HFFc6 (cell line): ENCODE measurements around the gene ZC3HAV1. TPM values are rescaled to one million over a fixed set of nuclear protein-coding genes. Genes with fewer than 3 reads are reported as not detected.

Experiments
- DNase-seq: peaks from one replicate; pipeline ENCODE4 v3.0.0-alpha.2; 2018
- H3K27ac Mint-ChIP-seq: 2 replicates; pipeline ENCODE4 v1.8.0; 2020; ENCODE audit warnings: mild to moderate bottlenecking, mixed read lengths
- H3K27me3 Mint-ChIP-seq: 2 replicates; pipeline ENCODE4 v1.8.0; 2021; ENCODE audit warnings: mild to moderate bottlenecking, moderate library complexity, mixed read lengths; ENCODE audit not compliant: insufficient read depth
- H3K36me3 Mint-ChIP-seq: 2 replicates; pipeline ENCODE4 v1.8.0; 2021; ENCODE audit warnings: low read depth, mixed read lengths
- H3K4me1 Mint-ChIP-seq: 2 replicates; pipeline ENCODE4 v1.8.0; 2020; ENCODE audit warnings: low read depth, mixed read lengths
- H3K4me3 Mint-ChIP-seq: 2 replicates; pipeline ENCODE4 v1.8.0; 2020; ENCODE audit warnings: mild to moderate bottlenecking, moderate library complexity, mixed read lengths
- H3K9me3 Mint-ChIP-seq: 2 replicates; pipeline ENCODE4 v1.8.0; 2020; ENCODE audit warnings: mild to moderate bottlenecking, mixed read lengths
- CTCF ChIP-seq: fragments of 200-600 bp; sonication (generic); IDR thresholded peaks from 2 replicates; pipeline ENCODE4 v1.5.0; 2021; ENCODE audit warnings: antibody characterized with exemption, mild to moderate bottlenecking
- total RNA-seq, 6 experiments: library from RNA; stranded (reverse); fragmentation: NEBNext Ultra II Directional; extraction: Animal tissue kit (Norgen Biotek cat#: 25700); gene quantifications; 2 replicates in 1 of 6; 3 replicates in 5 of 6; pipeline ENCODE4 v1.2.3, GENCODE V29; 2021

The ZC3HAV1 gene
- total RNA-seq, 6 experiments from 2014 or later = 29.4 to 36.1 (median 33.1) TPM

- H3K36me3 Mint-ChIP-seq = peaks cover 13% of the 10 kb centered on the region; the same call in 1 of the 2 replicates
- no peak for DNase-seq
- H3K9me3 Mint-ChIP-seq = peaks cover 7% of the 10 kb centered on the region
- no peak overlapping the region for H3K27ac Mint-ChIP-seq
- peaks cover 9% of the 10 kb centered on the region for H3K27me3 Mint-ChIP-seq
- H3K4me3 Mint-ChIP-seq = no peak overlapping the region
- TF ChIP-seq CTCF = no peak
- H3K4me1 Mint-ChIP-seq = no peaks in the 10 kb centered on the region
These were observed 105.0 kb downstream of the ZC3HAV1 start for GRCh38 chr7:139004321-139005090.

GRCh38 chr7:138999414-138999813 is 110.1 kb downstream of the ZC3HAV1 start:
- TF ChIP-seq CTCF = no peak
- Mint-ChIP-seq H3K27ac (no peak overlapping the region), H3K4me3 (no peak overlapping the region), H3K27me3 (peaks cover 8% of the 10 kb centered on the region), H3K9me3 (peaks cover 5% of the 10 kb centered on the region), H3K36me3 (peaks cover 5% of the 10 kb centered on the region; the same call in 1 of the 2 replicates), H3K4me1 (no peaks in the 10 kb centered on the region)
- DNase-seq = no peak

Other genes with a start within 250 kb of the ZC3HAV1 start
- gene KIAA1549, start 128.3 kb downstream of the ZC3HAV1 start, total RNA-seq = 10 to 100 TPM in 2 of 6 experiments, 1 to 10 TPM in 4; 7.0 to 13.3 (median 7.9) TPM
- 10 to 100 TPM in 4 of 6 experiments, 1 to 10 TPM in 2; 9.2 to 12.1 (median 10.3) TPM for gene ZC3HAV1L, start 73.7 kb downstream of the ZC3HAV1 start, total RNA-seq
- gene UBN2, start 121.5 kb upstream of the ZC3HAV1 start, total RNA-seq = 10 to 100 TPM in 1 of 6 experiments, 1 to 10 TPM in 5; 7.7 to 10.1 (median 9.3) TPM
- gene FMC1, start 231.6 kb upstream of the ZC3HAV1 start, total RNA-seq = 10 to 100 TPM in 5 of 6 experiments, 1 to 10 TPM in 1; 9.5 to 17.5 (median 14.0) TPM